IMR-90 (cell line): ENCODE data around the gene ATP2B1. TPM values are rescaled to one million over a fixed set of nuclear protein-coding genes. Genes with fewer than 3 reads are reported as not detected.

Experiments
- ATAC-seq: fragments of 200-7000 bp; cut with Tn5 transposase; 2 replicates; pipeline ENCODE4 v1.9.1; 2020; ENCODE audit warnings: low read depth, mild to moderate bottlenecking, moderate library complexity
- BruUV-seq: library from RNA; stranded (reverse); fragments of 400-500 nt; replicated peaks from 2 replicates; lab custom pipeline; 2021; lab: Mats Ljungman, UMichigan
- CTCF ChIA-PET: fragments of 300-600 bp; formaldehyde crosslinking; extraction: SDS; loops from one replicate; lab custom pipeline; 2021; ENCODE audit warnings: antibody characterized with exemption; lab: Yijun Ruan, JAX
- POLR2A ChIA-PET: fragments of 300-600 bp; sonication (Branson Sonifier 250); formaldehyde crosslinking; loops from one replicate; lab custom pipeline; 2022; ENCODE audit warnings: antibody characterized with exemption; ENCODE audit not compliant: unreplicated experiment; lab: Charles Lee
- DNase-seq: peaks from one replicate; pipeline ENCODE4 v3.0.0; 2013
- H2AFZ ChIP-seq: replicated peaks from 2 replicates; pipeline ENCODE3; 2013; ENCODE audit warnings: low read length, mild to moderate bottlenecking; ENCODE audit not compliant: poor library complexity
- H2AK5ac ChIP-seq: 2 replicates; pipeline ENCODE4 v1.6.1; 2013; ENCODE audit warnings: low read depth, low read length, inconsistent platforms
- H2AK9ac ChIP-seq: replicated peaks from 2 replicates; pipeline ENCODE3; 2013; ENCODE audit warnings: mild to moderate bottlenecking, low read depth, low read length, moderate library complexity; ENCODE audit not compliant: poor library complexity
- H2BK120ac ChIP-seq: 2 replicates; pipeline ENCODE4 v1.6.1; 2013; ENCODE audit warnings: low read depth, low read length, inconsistent platforms
- H2BK15ac ChIP-seq: 3 replicates; pipeline ENCODE4 v1.6.1; 2013; ENCODE audit warnings: low read depth, low read length, inconsistent platforms
- H2BK20ac ChIP-seq: 2 replicates; pipeline ENCODE4 v1.6.1; 2013; ENCODE audit warnings: low read depth, mild to moderate bottlenecking, inconsistent platforms, low read length, moderate library complexity
- H2BK5ac ChIP-seq: 2 replicates; pipeline ENCODE4 v1.6.1; 2013; ENCODE audit warnings: mild to moderate bottlenecking, low read depth, low read length, inconsistent platforms; ENCODE audit not compliant: poor library complexity, severe bottlenecking
- H3K14ac ChIP-seq: replicated peaks from 2 replicates; pipeline ENCODE4 v1.6.1; 2013; ENCODE audit warnings: low read depth, low read length, inconsistent platforms
- H3K18ac ChIP-seq: 2 replicates; pipeline ENCODE4 v1.6.1; 2013; ENCODE audit warnings: low read depth, low read length, control low read depth
- H3K23ac ChIP-seq: 2 replicates; pipeline ENCODE4 v1.6.1; 2013; ENCODE audit warnings: low read depth, low read length, inconsistent platforms
- H3K27ac ChIP-seq: 2 replicates; pipeline ENCODE4 v1.5.1; 2013; ENCODE audit warnings: mild to moderate bottlenecking, control low read depth, low read length; ENCODE audit not compliant: insufficient read depth
- H3K27me3 ChIP-seq: 2 replicates; pipeline ENCODE4 v1.6.1; 2013; ENCODE audit warnings: low read length; ENCODE audit not compliant: control insufficient read depth, insufficient read depth
- H3K36me3 ChIP-seq: 2 replicates; pipeline ENCODE4 v1.6.1; 2013; ENCODE audit warnings: low read length, mixed read lengths; ENCODE audit not compliant: control insufficient read depth, insufficient read depth
- H3K4ac ChIP-seq: 2 replicates; pipeline ENCODE4 v1.6.1; 2013; ENCODE audit warnings: low read depth, low read length, inconsistent platforms
- H3K4me1 ChIP-seq: 2 replicates; pipeline ENCODE4 v1.6.1; 2013; ENCODE audit warnings: low read length, mixed read lengths; ENCODE audit not compliant: control insufficient read depth, insufficient read depth
- H3K4me2 ChIP-seq: 2 replicates; pipeline ENCODE4 v1.6.1; 2013; ENCODE audit warnings: low read depth, mild to moderate bottlenecking, control low read depth, low read length, moderate library complexity
- H3K4me3 ChIP-seq: 2 replicates; pipeline ENCODE4 v1.5.1; 2013; ENCODE audit warnings: low read depth, mild to moderate bottlenecking, control low read depth, low read length, moderate library complexity; ENCODE audit not compliant: insufficient read depth
- H3K56ac ChIP-seq: 2 replicates; pipeline ENCODE4 v1.6.1; 2013; ENCODE audit warnings: low read length, inconsistent platforms; ENCODE audit not compliant: insufficient read depth; ENCODE audit errors: extremely low read depth
- H3K79me1 ChIP-seq, 2 experiments: 2 replicates each; pipeline ENCODE4 v1.6.1; 2013; ENCODE audit warnings: low read length in 2 of 2, inconsistent platforms in 1 of 2, low read depth in 1 of 2
- H3K9ac ChIP-seq: 2 replicates; pipeline ENCODE4 v1.6.1; 2013; ENCODE audit warnings: low read depth, low read length, control low read depth
- H3K9me1 ChIP-seq: 2 replicates; pipeline ENCODE4 v1.6.1; 2013; ENCODE audit warnings: low read length, inconsistent platforms; ENCODE audit not compliant: insufficient read depth
- H3K9me3 ChIP-seq: 2 replicates; pipeline ENCODE4 v1.6.1; 2013; ENCODE audit warnings: low read length; ENCODE audit not compliant: control insufficient read depth, insufficient read depth
- H4K20me1 ChIP-seq: 2 replicates; pipeline ENCODE4 v1.6.1; 2013; ENCODE audit warnings: low read length, inconsistent platforms; ENCODE audit not compliant: insufficient read depth
- H4K5ac ChIP-seq: 2 replicates; pipeline ENCODE4 v1.6.1; 2013; ENCODE audit warnings: mild to moderate bottlenecking, low read depth, low read length, control low read depth
- H4K8ac ChIP-seq, 2 experiments: 2 replicates each; pipeline ENCODE4 v1.6.1; 2013; ENCODE audit warnings: low read depth in 2 of 2, low read length in 2 of 2, control low read depth in 1 of 2, inconsistent platforms in 1 of 2
- H4K91ac ChIP-seq: 2 replicates; pipeline ENCODE4 v1.6.1; 2013; ENCODE audit warnings: low read depth, low read length, inconsistent platforms; ENCODE audit not compliant: insufficient read depth
- CEBPB ChIP-seq: IDR thresholded peaks from 2 replicates; pipeline ENCODE4 v1.6.1; 2012; ENCODE audit warnings: low read depth, low read length, improper control_type of control experiment
- MAFK ChIP-seq: IDR thresholded peaks from 2 replicates; pipeline ENCODE4 v1.6.1; 2012; ENCODE audit warnings: low read depth, low read length, improper control_type of control experiment
- RAD21 ChIP-seq: IDR thresholded peaks from 2 replicates; pipeline ENCODE4 v1.6.1; 2012; ENCODE audit warnings: low read length, improper control_type of control experiment
- RCOR1 ChIP-seq: IDR thresholded peaks from 2 replicates; pipeline ENCODE4 v1.6.1; 2012; ENCODE audit warnings: mild to moderate bottlenecking, low read length, improper control_type of control experiment; ENCODE audit not compliant: insufficient replicate concordance
- WGBS, 2 experiments: methylation state at CpG; one replicate each; pipeline versions ENCODE4 v1.1.5 to v1.1.7; 2013; ENCODE audit warnings: missing lambda C conversion rate in 2 of 2; ENCODE audit not compliant: insufficient read length in 1 of 2; ENCODE audit errors: extremely low coverage in 2 of 2; 5-methylcytosine and 5-hydroxymethylcytosine counted together
- dilution Hi-C: fragments of 300-500 bp; cut with HindIII; formaldehyde crosslinking; loops from one replicate; pipeline ENCODE4 v1.14.3; 2018; ENCODE audit warnings: low sequenced_read_pairs; ENCODE audit not compliant: unreplicated experiment
- in situ Hi-C: fragments of 300-500 bp; cut with MboI; formaldehyde crosslinking; loops from 3 replicates; pipeline ENCODE4 v1.14.3; 2019; ENCODE audit warnings: low sequenced_read_pairs, inconsistent platforms, mixed read lengths
- intact Hi-C: fragments of 100-400 bp; cut with micrococcal nuclease; formaldehyde crosslinking; loops from 2 replicates; pipeline ENCODE4 v1.10.0; 2022
- polyA plus RNA-seq, 3 experiments: library from polyadenylated mRNA; depleted of rRNA; stranded (reverse); fragments of >200 nt; gene quantifications; 2 replicates each; pipeline ENCODE4 v1.2.3, GENCODE V29; 2012; ENCODE audit warnings: low replicate concordance in 1 of 3
- total RNA-seq: library from RNA; depleted of rRNA; stranded (reverse); fragments of >200 nt; gene quantifications from 2 replicates; pipeline ENCODE4 v1.2.3, GENCODE V29; 2012

Gene ATP2B1
- total and polyA plus RNA-seq, 2 of the 4 experiments (the other 2 are of a cell fraction): 9.9 to 32.6 TPM

DNA sequence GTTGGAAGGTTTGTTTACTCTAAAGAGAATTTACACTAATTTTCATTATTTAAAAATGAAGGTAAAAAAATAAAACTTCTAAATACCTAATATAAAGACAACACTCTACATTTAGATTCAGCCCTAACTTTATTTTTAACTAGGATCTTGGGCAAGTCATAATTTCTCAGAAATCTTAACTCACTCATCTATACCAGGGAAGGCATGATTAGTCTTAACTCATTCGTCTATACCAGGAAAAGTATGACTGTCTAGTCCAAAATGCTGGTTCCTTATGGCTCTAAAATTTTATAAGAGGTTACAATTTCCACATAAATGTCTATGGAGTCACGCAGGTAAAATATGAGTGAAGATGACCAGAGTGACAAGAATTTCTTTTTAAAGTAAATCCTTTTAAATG, 130.1 kb downstream of the ATP2B1 start:
- H2BK20ac ChIP-seq: no peak overlapping the region
- ChIA-PET CTCF (no interaction called here), POLR2A (no interaction called here)
- H4K91ac ChIP-seq: no peak overlapping the region
- in situ Hi-C loops (no loop called here), intact Hi-C loops (no loop called here), dilution Hi-C loops (no loop called here)
- H4K20me1 ChIP-seq: no peaks in the 10 kb centered on the region
- H3K27me3 ChIP-seq: no peaks in the 10 kb centered on the region
- no peaks in the 10 kb centered on the region for H3K36me3 ChIP-seq
- no peak overlapping the region for H3K9ac ChIP-seq
- no peak overlapping the region for H2AK5ac ChIP-seq
- H3K4me2 ChIP-seq: no peak overlapping the region
- no peaks in the 10 kb centered on the region for H3K79me1 ChIP-seq
- H3K4me3 ChIP-seq: no peak overlapping the region
- no peak overlapping the region for H3K27ac ChIP-seq
- ATAC-seq (no peak), DNase-seq (no peak)
- no peak overlapping the region for H2BK120ac ChIP-seq
- H4K8ac ChIP-seq: no peak overlapping the region
- no peak overlapping the region for H2AK9ac ChIP-seq
- no peak overlapping the region for H2AFZ ChIP-seq
- H2BK5ac ChIP-seq: no peak overlapping the region
- no peak overlapping the region for H3K4ac ChIP-seq
- no peaks in the 10 kb centered on the region for H3K9me1 ChIP-seq
- no TSS peak for BruUV-seq
- H3K14ac ChIP-seq: no peak overlapping the region
- H3K56ac ChIP-seq: no peak overlapping the region
- no peak overlapping the region for H2BK15ac ChIP-seq
- H3K9me3 ChIP-seq: no peaks in the 10 kb centered on the region
- no CpG with 5 or more reads among the region's 2 CpGs for WGBS, 2 experiments
- H4K5ac ChIP-seq: no peak overlapping the region
- H3K4me1 ChIP-seq: peaks cover 6% of the 10 kb centered on the region
- no peak overlapping the region for H3K18ac ChIP-seq
- H3K23ac ChIP-seq: no peak overlapping the region
- TF ChIP-seq RCOR1 (no peak), MAFK (no peak), RAD21 (no peak), CEBPB (no peak)
